ENCODE measurements around the gene SCGB1C2. TPM values are rescaled to one million over a fixed set of nuclear protein-coding genes. Genes with fewer than 3 reads are reported as not detected.

The SCGB1C2 gene
- total RNA-seq, 1 donor from 2014 or later: not detected

DNA sequence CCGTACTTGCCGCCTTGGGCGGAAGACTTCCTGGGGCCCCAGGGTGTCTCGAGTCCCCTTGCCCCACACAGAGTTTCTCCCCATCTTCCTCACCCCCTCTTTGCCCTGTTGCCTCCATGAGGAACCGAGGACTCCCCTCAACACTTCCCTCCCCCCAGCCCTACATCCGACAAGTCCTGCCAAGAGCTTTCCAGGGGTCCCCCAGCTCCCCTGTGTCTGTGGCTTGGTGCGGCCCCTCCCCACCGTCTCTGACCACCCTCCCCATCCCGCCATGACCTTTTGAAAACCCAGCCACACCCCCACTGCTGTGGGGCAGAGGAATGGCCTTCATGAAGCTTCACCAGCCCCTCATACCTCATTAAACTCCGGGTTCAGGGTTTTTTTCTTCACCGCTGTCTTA lies 11.4 kb downstream of the SCGB1C2 start:
- intact Hi-C loops (cut with DNase I): no loop called here
- H3K9me3 ChIP-seq: no peaks in the 10 kb centered on the region
- no peak for DNase-seq (ENCODE audit: extremely low spot score in 2 of 2)
- no peak overlapping the region for H3K4me3 ChIP-seq
- no peak overlapping the region for H3K27ac ChIP-seq
- no peaks in the 10 kb centered on the region for H3K36me3 ChIP-seq
- TF ChIP-seq CTCF (IDR thresholded peaks at IDR 0.05) (no peak), POLR2A (IDR thresholded peaks at IDR 0.05) (no peak), POLR2AphosphoS5 (IDR thresholded peaks at IDR 0.05; ENCODE audit: insufficient read depth in 1 of 2, low read depth in 1 of 2) (no peak)
- no peaks in the 10 kb centered on the region for H3K27me3 ChIP-seq
- H3K4me1 ChIP-seq: no peaks in the 10 kb centered on the region

- intact Hi-C loops (cut with DNase I): no loop called here
- no peaks in the 10 kb centered on the region for H3K4me1 ChIP-seq
- TF ChIP-seq POLR2AphosphoS5 (IDR thresholded peaks at IDR 0.05; ENCODE audit: insufficient read depth in 1 of 2, low read depth in 1 of 2) (no peak), POLR2A (IDR thresholded peaks at IDR 0.05) (no peak), CTCF (IDR thresholded peaks at IDR 0.05) (no peak)
- no peak overlapping the region for H3K4me3 ChIP-seq
- no peaks in the 10 kb centered on the region for H3K36me3 ChIP-seq
- no peak overlapping the region for H3K27ac ChIP-seq
- H3K9me3 ChIP-seq: no peaks in the 10 kb centered on the region
- H3K27me3 ChIP-seq: no peaks in the 10 kb centered on the region
- no peak for DNase-seq (ENCODE audit: extremely low spot score in 2 of 2)
Observed at GRCh38 chr17:149231-149630, 11.9 kb downstream of the SCGB1C2 start.

DNA sequence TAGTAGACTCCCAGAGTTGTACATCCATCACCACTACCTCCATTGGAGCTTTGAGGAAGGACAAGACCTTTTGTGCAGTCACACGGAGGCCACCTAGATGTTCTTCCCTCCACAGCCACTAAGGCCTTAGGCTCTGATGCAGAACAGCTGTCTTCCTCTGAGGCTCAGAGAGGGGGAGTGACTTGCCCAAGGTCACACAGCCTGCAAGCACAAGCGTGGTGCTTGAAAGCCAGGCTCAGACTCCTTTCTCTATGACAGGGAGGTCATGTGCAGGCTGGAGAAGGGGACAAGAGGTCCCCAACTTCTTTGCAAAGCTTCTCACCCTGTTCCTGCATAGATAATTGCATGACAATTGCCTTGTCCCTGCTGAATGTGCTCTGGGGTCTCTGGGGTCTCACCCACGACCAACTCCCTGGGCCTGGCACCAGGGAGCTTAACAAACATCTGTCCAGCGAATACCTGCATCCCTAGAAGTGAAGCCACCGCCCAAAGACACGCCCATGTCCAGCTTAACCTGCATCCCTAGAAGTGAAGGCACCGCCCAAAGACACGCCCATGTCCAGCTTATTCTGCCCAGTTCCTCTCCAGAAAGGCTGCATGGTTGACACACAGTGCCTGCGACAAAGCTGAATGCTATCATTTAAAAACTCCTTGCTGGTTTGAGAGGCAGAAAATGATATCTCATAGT lies 12.7 kb downstream of the SCGB1C2 start:
- Histone ChIP-seq H3K4me1 (no peaks in the 10 kb centered on the region), H3K4me3 (no peak overlapping the region), H3K36me3 (no peaks in the 10 kb centered on the region), H3K9me3 (no peaks in the 10 kb centered on the region), H3K27ac (no peak overlapping the region), H3K27me3 (no peaks in the 10 kb centered on the region)
- no peak for DNase-seq (ENCODE audit: extremely low spot score in 2 of 2)
- TF ChIP-seq CTCF (IDR thresholded peaks at IDR 0.05) (no peak), POLR2A (IDR thresholded peaks at IDR 0.05) (no peak), POLR2AphosphoS5 (IDR thresholded peaks at IDR 0.05; ENCODE audit: insufficient read depth in 1 of 2, low read depth in 1 of 2) (no peak)
- intact Hi-C loops (cut with DNase I): no loop called here

DNA sequence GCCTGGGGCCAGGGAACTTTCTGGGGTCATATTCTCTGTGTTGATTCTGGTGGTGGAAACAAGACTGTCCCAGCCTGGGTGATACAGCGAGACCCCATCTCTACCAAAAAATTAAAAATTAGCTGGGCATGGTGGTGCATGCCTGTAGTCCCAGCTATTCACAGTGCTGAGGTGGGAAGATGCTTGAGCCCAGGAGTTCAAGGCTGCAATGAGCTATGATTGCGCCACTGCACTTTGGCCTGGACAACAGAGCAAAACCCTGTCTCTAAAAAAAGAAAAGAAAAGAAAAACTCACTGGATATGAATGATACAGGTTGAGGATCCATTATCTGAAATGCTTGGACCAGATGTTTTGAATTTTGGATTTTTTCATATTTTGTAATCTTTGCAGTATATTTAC lies 13.6 kb downstream of the SCGB1C2 start:
- H3K9me3 ChIP-seq: no peaks in the 10 kb centered on the region
- intact Hi-C loops (cut with DNase I): no loop called here
- H3K4me1 ChIP-seq: no peaks in the 10 kb centered on the region
- H3K27me3 ChIP-seq: no peaks in the 10 kb centered on the region
- H3K27ac ChIP-seq: no peak overlapping the region
- no peaks in the 10 kb centered on the region for H3K36me3 ChIP-seq
- TF ChIP-seq POLR2A (IDR thresholded peaks at IDR 0.05) (no peak), CTCF (IDR thresholded peaks at IDR 0.05) (no peak), POLR2AphosphoS5 (IDR thresholded peaks at IDR 0.05; ENCODE audit: insufficient read depth in 1 of 2, low read depth in 1 of 2) (no peak)
- no peak overlapping the region for H3K4me3 ChIP-seq
- no peak for DNase-seq (ENCODE audit: extremely low spot score in 2 of 2)
